Hepatocyte (in vitro differentiated cells): ENCODE measurements around the gene SNAP25. TPM values are rescaled to one million over a fixed set of nuclear protein-coding genes. Genes with fewer than 3 reads are reported as not detected.

Source experiments
- DNase-seq: peaks from one replicate; pipeline ENCODE4 v3.0.0-alpha.2; 2016; ENCODE audit warnings: low spot score
- H2AFZ ChIP-seq: fragments of 200-600 bp; sonication (generic); 2 replicates; pipeline ENCODE4 v1.6.0; 2016; ENCODE audit warnings: antibody characterized with exemption, mild to moderate bottlenecking
- H3K27ac ChIP-seq: fragments of 200-600 bp; sonication (generic); 2 replicates; pipeline ENCODE4 v1.5.1; 2016; ENCODE audit warnings: mild to moderate bottlenecking
- H3K27me3 ChIP-seq: fragments of 200-600 bp; sonication (generic); 2 replicates; pipeline ENCODE4 v1.6.1; 2016
- H3K36me3 ChIP-seq: fragments of 200-600 bp; sonication (generic); replicated peaks from 2 replicates; pipeline ENCODE4 v1.5.1; 2016; ENCODE audit warnings: low read depth; ENCODE audit not compliant: insufficient read depth
- H3K4me1 ChIP-seq: fragments of 200-600 bp; sonication (generic); 2 replicates; pipeline ENCODE4 v1.5.1; 2016; ENCODE audit warnings: mild to moderate bottlenecking, moderate library complexity; ENCODE audit not compliant: insufficient read depth
- H3K4me2 ChIP-seq: fragments of 200-600 bp; sonication (generic); 2 replicates; pipeline ENCODE4 v1.6.0; 2016
- H3K4me3 ChIP-seq: fragments of 200-600 bp; sonication (generic); 2 replicates; pipeline ENCODE4 v1.5.1; 2016; ENCODE audit warnings: mild to moderate bottlenecking
- H3K79me2 ChIP-seq: fragments of 200-600 bp; sonication (generic); 2 replicates; pipeline ENCODE4 v1.6.0; 2017; ENCODE audit warnings: mild to moderate bottlenecking
- H3K9me2 ChIP-seq: fragments of 200-600 bp; sonication (generic); replicated peaks from 2 replicates; pipeline ENCODE4 v1.6.0; 2017; ENCODE audit warnings: mild to moderate bottlenecking; ENCODE audit not compliant: insufficient read depth
- H3K9me3 ChIP-seq: fragments of 200-600 bp; sonication (generic); 2 replicates; pipeline ENCODE4 v1.5.1; 2016; ENCODE audit warnings: low read depth, mild to moderate bottlenecking
- H4K20me1 ChIP-seq: fragments of 200-600 bp; sonication (generic); 2 replicates; pipeline ENCODE4 v1.6.0; 2016; ENCODE audit warnings: mild to moderate bottlenecking; ENCODE audit not compliant: insufficient read depth, poor library complexity, severe bottlenecking
- EZH2 ChIP-seq: fragments of 200-600 bp; sonication (generic); IDR thresholded peaks from 2 replicates; pipeline ENCODE4 v1.6.1; 2016; ENCODE audit warnings: antibody characterized with exemption, mild to moderate bottlenecking, borderline replicate concordance
- EZH2phosphoT487 ChIP-seq: fragments of 200-600 bp; sonication (generic); IDR thresholded peaks from one replicate; pipeline ENCODE4 v1.6.1; 2018; ENCODE audit warnings: antibody characterized with exemption, mild to moderate bottlenecking, low read depth, moderate library complexity; ENCODE audit not compliant: unreplicated experiment, severe bottlenecking
- WGBS: methylation state at CpG from one replicate; pipeline ENCODE4 v1.1.6; 2016; ENCODE audit warnings: low lambda C conversion rate; ENCODE audit errors: missing lambda C conversion rate; 5-methylcytosine and 5-hydroxymethylcytosine counted together
- polyA plus RNA-seq: library from polyadenylated mRNA; unstranded; fragments of >200 nt; fragmentation: Nextera tagmentation; extraction: Ambion mirVana; gene quantifications from 2 replicates; pipeline ENCODE4 v1.2.1, GENCODE V29; 2016
- total RNA-seq: library from RNA; depleted of rRNA; stranded (reverse); fragments of >200 nt; gene quantifications from 2 replicates; pipeline ENCODE4 v1.2.3, GENCODE V29; 2014
- TF ChIP-seq, protein P1 (sequence below): fragments of 200-600 bp; sonication (generic); IDR thresholded peaks from 2 replicates; pipeline ENCODE4 v1.5.1; 2016; ENCODE audit warnings: antibody characterized with exemption, mild to moderate bottlenecking; ENCODE audit not compliant: poor library complexity

Gene SNAP25
- total and polyA plus RNA-seq, 2 experiments from 2014 or later, result 3.7 to 5.2 TPM

- H2AFZ ChIP-seq, result no peak overlapping the region
- no peak overlapping the region for H3K4me2 ChIP-seq
- no peaks in the 10 kb centered on the region for H3K9me2 ChIP-seq
- DNase-seq, result no peak
- no peak overlapping the region for H3K4me3 ChIP-seq
- no peak overlapping the region for H3K27ac ChIP-seq
- H3K4me1 ChIP-seq, result no peaks in the 10 kb centered on the region
- TF ChIP-seq EZH2phosphoT487 (no peak), EZH2 (no peak)
- TF ChIP-seq, protein P1, sequence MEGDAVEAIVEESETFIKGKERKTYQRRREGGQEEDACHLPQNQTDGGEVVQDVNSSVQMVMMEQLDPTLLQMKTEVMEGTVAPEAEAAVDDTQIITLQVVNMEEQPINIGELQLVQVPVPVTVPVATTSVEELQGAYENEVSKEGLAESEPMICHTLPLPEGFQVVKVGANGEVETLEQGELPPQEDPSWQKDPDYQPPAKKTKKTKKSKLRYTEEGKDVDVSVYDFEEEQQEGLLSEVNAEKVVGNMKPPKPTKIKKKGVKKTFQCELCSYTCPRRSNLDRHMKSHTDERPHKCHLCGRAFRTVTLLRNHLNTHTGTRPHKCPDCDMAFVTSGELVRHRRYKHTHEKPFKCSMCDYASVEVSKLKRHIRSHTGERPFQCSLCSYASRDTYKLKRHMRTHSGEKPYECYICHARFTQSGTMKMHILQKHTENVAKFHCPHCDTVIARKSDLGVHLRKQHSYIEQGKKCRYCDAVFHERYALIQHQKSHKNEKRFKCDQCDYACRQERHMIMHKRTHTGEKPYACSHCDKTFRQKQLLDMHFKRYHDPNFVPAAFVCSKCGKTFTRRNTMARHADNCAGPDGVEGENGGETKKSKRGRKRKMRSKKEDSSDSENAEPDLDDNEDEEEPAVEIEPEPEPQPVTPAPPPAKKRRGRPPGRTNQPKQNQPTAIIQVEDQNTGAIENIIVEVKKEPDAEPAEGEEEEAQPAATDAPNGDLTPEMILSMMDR, result no peak
- no peaks in the 10 kb centered on the region for H3K9me3 ChIP-seq
- whole genome bisulfite sequencing, result 74% methylated on average over 6 of the region's 6 CpGs
- no peaks in the 10 kb centered on the region for H3K79me2 ChIP-seq
- no peaks in the 10 kb centered on the region for H4K20me1 ChIP-seq
- H3K27me3 ChIP-seq, result no peaks in the 10 kb centered on the region
- H3K36me3 ChIP-seq, result no peaks in the 10 kb centered on the region
These were observed 103.7 kb downstream of the SNAP25 start for GRCh38 chr20:10322073-10323012.

DNA sequence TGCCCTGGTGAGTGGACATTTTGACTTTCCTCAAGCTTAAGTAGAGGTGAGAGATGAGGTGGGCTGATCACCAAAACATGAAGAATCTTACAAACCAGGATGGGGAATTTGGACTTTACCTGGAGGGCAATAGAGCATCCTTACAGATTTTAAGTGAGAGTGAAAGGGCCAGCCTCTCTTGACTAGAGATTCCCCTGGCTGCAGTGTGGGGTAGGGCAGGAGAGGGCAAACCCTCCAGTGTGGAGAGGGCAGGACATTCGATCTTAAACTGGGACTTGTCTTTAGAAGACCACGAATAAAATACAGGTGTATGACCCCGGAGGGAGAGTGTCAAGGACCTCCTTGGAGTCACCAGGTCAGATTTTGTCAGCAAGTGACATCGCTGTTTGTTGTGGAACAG is 105.1 kb downstream of the SNAP25 start:
- no peak overlapping the region for H3K4me3 ChIP-seq
- H4K20me1 ChIP-seq, result no peaks in the 10 kb centered on the region
- no peaks in the 10 kb centered on the region for H3K9me2 ChIP-seq
- no peaks in the 10 kb centered on the region for H3K36me3 ChIP-seq
- no peak overlapping the region for H3K4me2 ChIP-seq
- H2AFZ ChIP-seq, result no peak overlapping the region
- H3K79me2 ChIP-seq, result no peaks in the 10 kb centered on the region
- DNase-seq, result no peak
- no peaks in the 10 kb centered on the region for H3K27me3 ChIP-seq
- 85% methylated on average over 4 of the region's 4 CpGs for WGBS
- TF ChIP-seq EZH2 (no peak), EZH2phosphoT487 (no peak)
- TF ChIP-seq, protein P1, result no peak
- H3K4me1 ChIP-seq, result no peaks in the 10 kb centered on the region
- H3K9me3 ChIP-seq, result no peaks in the 10 kb centered on the region
- H3K27ac ChIP-seq, result no peak overlapping the region

GRCh38 chr20:10324198-10324847 is 105.7 kb downstream of the SNAP25 start:
- no peak overlapping the region for H3K27ac ChIP-seq
- H3K4me2 ChIP-seq, result no peak overlapping the region
- no peaks in the 10 kb centered on the region for H3K4me1 ChIP-seq
- no peaks in the 10 kb centered on the region for H3K27me3 ChIP-seq
- H3K9me2 ChIP-seq, result no peaks in the 10 kb centered on the region
- TF ChIP-seq EZH2phosphoT487 (no peak), EZH2 (no peak)
- TF ChIP-seq, protein P1, result no peak
- H3K36me3 ChIP-seq, result no peaks in the 10 kb centered on the region
- H3K9me3 ChIP-seq, result no peaks in the 10 kb centered on the region
- H2AFZ ChIP-seq, result no peak overlapping the region
- H3K4me3 ChIP-seq, result no peak overlapping the region
- WGBS, result 80% methylated on average over 8 of the region's 8 CpGs
- no peaks in the 10 kb centered on the region for H4K20me1 ChIP-seq
- no peak for DNase-seq
- no peaks in the 10 kb centered on the region for H3K79me2 ChIP-seq
